GM12875 (cell line): ENCODE measurements around the gene WNT9B.

ENCODE experiments used
- H3K4me3 ChIP-seq: one replicate; pipeline ENCODE4 v1.5.1; 2011; ENCODE audit warnings: low read depth, low read length, control low read depth
- TF ChIP-seq, protein P1 (sequence below): IDR thresholded peaks from 2 replicates; pipeline ENCODE4 v1.5.1; 2011; ENCODE audit warnings: low read depth, mild to moderate bottlenecking, control low read depth, inconsistent platforms, low read length, moderate library complexity, borderline replicate concordance; ENCODE audit not compliant: insufficient read depth

WNT9B gene

DNA sequence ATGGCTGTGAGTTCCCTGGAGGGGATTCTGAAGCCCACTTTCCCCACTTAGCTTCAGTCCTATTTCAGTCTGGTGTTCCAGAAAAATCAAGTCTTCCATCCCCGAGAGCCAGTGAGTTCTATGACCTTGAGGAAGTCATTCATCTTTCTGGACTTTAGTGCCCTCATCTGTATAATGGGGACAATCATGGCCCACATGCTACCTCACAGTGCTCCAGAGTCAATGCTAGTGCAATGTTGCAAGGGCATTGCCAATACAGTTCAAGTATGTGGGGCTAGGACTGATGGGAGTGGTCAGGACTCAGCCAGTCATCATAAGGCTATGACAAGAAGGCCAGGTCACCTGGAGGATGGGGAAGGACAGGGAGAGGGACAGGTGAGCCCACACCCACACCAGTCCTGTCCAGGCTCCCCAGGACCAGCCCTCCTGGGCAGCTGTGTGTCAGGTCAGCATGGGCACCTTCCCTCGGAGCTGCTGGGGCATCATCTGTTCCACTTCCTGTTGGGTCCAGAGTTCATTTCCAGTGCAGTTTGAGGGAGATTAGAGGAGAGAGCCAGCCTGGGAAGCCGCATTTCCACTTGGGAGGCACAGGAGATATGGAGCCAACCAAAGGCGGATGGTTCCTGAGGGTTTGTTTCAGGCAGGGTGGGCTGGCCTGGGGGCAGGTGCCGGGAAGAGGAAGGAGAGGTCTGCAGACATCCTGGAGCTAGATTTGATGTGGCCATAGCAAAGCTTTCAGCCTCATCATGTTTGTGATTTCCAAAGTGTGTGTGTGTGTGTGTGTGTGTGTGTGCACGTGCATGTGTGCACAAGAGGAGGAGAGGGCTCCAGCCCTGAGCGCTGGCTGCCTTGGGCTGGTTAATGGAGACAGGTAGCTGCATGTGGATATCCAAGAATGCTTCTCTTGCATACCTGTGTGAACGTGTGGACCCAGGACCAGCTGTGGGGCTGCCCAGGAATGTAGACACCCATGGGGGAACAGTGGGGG lies 3.9 kb upstream of the WNT9B start:
- TF ChIP-seq, protein P1, sequence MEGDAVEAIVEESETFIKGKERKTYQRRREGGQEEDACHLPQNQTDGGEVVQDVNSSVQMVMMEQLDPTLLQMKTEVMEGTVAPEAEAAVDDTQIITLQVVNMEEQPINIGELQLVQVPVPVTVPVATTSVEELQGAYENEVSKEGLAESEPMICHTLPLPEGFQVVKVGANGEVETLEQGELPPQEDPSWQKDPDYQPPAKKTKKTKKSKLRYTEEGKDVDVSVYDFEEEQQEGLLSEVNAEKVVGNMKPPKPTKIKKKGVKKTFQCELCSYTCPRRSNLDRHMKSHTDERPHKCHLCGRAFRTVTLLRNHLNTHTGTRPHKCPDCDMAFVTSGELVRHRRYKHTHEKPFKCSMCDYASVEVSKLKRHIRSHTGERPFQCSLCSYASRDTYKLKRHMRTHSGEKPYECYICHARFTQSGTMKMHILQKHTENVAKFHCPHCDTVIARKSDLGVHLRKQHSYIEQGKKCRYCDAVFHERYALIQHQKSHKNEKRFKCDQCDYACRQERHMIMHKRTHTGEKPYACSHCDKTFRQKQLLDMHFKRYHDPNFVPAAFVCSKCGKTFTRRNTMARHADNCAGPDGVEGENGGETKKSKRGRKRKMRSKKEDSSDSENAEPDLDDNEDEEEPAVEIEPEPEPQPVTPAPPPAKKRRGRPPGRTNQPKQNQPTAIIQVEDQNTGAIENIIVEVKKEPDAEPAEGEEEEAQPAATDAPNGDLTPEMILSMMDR: no peak
- no peak overlapping the region for H3K4me3 ChIP-seq

DNA sequence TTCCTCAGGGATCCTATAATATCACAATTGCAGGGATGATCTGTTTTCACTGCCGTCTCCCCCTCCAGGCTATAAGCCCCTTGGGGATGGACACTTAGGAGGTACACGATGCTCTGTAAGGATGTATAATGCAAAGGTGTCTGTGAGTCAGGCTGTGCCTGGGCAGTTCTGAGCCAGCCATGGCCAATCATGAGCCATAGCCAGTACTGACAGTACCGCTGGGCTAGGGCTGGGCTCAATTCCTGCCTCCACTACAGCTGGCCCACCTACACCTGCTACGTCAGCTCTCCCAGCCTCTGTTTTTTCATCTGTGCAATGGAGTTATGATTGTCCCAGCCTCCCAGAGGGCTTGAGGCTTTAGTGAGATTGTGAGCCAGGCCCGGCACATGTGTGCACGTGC lies 2.8 kb upstream of the WNT9B start:
- no peak overlapping the region for H3K4me3 ChIP-seq
- TF ChIP-seq, protein P1: no peak

DNA sequence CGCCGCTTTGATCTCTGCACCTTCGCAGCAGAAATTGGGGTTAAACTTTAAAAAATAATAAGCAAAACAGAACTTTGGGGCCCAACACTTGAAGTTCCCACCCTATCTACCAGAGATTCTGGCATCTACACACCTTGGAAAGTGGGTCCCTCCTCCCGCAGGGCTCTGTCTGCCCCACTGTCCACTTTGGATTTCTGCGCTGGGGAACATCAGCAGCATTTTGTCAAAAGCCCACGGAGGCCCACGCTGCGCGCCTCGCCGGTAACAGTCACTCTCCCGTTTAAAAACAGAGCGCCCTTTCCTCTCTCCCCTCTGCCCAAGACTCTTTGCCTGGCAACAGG lies 725 bp upstream of the WNT9B start:
- no peak overlapping the region for H3K4me3 ChIP-seq
- TF ChIP-seq, protein P1: no peak

DNA sequence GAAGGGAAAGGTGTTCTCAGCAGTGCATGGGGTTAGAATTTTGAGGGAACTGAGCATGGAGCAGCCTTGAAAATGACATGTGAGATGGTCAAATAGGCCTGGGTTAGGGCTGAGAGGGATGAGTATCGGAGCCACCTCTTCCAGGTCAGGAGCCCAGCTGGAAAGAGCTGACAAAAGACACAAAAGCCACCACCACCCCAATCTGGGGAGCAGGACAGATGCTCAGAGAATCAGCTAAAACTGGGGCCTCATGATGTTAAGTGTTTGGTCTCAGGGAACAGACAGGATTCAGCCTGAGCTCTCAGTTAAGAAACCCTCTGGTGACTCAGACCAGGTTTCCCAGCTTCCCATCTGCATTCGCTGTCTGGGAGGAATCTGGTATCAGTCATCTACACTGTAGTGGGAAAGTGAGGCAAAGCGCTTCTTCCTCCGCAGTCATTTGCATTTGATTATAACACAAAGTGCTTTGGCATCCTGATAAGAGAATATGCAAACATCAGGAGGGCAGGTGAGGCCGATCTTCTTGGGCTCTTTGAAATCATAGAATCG lies 2.6 kb downstream of the WNT9B start:
- H3K4me3 ChIP-seq: no peak overlapping the region
- TF ChIP-seq, protein P1: no peak

DNA sequence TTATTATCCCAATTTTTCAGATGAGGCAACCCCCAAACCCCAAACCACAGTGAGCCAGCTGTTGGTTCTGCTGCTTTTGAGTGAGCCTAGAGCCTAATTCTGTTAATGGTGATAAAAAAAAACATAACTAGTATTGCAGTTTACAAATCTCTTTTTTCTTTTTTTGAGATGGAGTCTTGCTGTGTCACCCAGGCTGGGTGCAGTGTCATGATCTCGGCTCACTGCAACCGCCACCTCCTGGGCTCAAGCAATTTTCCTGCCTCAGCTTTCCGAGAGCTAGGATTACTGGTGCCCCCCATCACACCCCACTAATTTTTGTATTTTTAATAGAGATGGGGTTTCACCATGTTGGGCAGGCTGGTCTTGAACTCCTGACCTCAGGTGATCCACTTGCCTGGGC lies 3.1 kb downstream of the WNT9B start:
- TF ChIP-seq, protein P1: no peak
- no peak overlapping the region for H3K4me3 ChIP-seq

DNA sequence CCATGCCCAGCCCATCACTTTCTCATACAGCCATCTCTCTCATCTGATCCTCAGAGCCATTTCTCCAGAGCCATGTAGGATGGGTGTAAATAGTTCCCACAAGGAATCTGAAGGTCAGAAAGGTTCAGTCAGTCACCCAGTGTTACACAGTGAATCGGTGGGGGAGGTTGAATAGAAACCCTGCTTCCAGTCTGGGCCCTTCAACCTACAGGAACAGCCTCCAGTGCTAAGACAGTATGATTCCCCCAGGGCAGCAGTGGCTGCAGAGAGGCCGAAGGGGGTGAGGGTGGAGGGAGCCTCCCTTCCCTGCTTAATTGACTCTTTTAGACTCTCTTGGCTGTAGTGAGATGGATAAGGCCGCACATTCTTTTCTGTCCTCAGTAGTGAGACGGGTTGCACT lies 3.6 kb downstream of the WNT9B start:
- no peak overlapping the region for H3K4me3 ChIP-seq
- TF ChIP-seq, protein P1: no peak

DNA sequence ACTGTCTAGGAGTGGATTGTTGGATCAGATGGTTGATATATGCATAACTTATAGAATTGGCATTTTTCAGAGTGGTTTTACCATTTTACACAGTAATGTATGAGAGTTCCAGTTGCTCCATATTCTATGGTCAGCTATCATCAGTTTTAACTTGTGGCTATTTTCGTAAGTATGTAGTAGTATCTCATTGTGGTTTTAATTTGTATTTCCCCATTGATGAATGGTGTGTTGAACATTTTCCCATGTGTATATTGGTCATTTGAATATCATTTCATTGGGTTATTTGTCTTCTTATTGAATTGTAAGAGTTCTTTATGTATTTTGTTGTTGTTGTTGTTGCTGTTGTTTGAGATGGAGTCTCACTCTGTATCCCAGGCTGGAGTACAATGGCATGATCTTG lies 6.2 kb downstream of the WNT9B start:
- no peak overlapping the region for H3K4me3 ChIP-seq
- TF ChIP-seq, protein P1: no peak
